Neural progenitor cell (in vitro differentiated cells): ENCODE results near the gene MOCS2. TPM values are rescaled to one million over a fixed set of nuclear protein-coding genes. Genes with fewer than 3 reads are reported as not detected.
"Not testable (repeated sequence)": the region's sequence is repeated elsewhere in the genome, so short reads cannot be mapped to it uniquely, and the experiment has no call there.

ENCODE experiments used
- DNase-seq: peaks from one replicate; pipeline ENCODE4 v3.0.0-alpha.2; 2016; ENCODE audit warnings: low spot score
- H2AFZ ChIP-seq: fragments of 200-600 bp; sonication (generic); replicated peaks from 2 replicates; pipeline ENCODE4 v1.6.1; 2016; ENCODE audit warnings: antibody characterized with exemption
- H3F3A ChIP-seq: fragments of 200-600 bp; sonication (generic); 2 replicates; pipeline ENCODE4 v1.6.1; 2016; ENCODE audit warnings: antibody characterized with exemption, low read depth
- H3K27ac ChIP-seq: fragments of 200-600 bp; sonication (generic); 2 replicates; pipeline ENCODE4 v1.5.1; 2016; ENCODE audit warnings: mild to moderate bottlenecking
- H3K27me3 ChIP-seq: fragments of 200-600 bp; sonication (generic); 2 replicates; pipeline ENCODE4 v1.6.1; 2016; ENCODE audit warnings: mild to moderate bottlenecking, moderate library complexity
- H3K36me3 ChIP-seq: fragments of 200-600 bp; sonication (generic); 2 replicates; pipeline ENCODE4 v1.5.1; 2016
- H3K4me1 ChIP-seq: fragments of 200-600 bp; sonication (generic); 2 replicates; pipeline ENCODE4 v1.6.1; 2016; ENCODE audit warnings: mixed run types
- H3K4me2 ChIP-seq: fragments of 200-600 bp; sonication (generic); 2 replicates; pipeline ENCODE4 v1.6.1; 2016
- H3K4me3 ChIP-seq: fragments of 200-600 bp; sonication (generic); 2 replicates; pipeline ENCODE4 v1.5.1; 2016
- H3K79me2 ChIP-seq: fragments of 200-600 bp; sonication (generic); 2 replicates; pipeline ENCODE4 v1.6.1; 2016; ENCODE audit warnings: low read depth
- H3K9ac ChIP-seq: fragments of 200-600 bp; sonication (generic); 2 replicates; pipeline ENCODE4 v1.6.1; 2016
- H3K9me3 ChIP-seq: fragments of 200-600 bp; sonication (generic); 2 replicates; pipeline ENCODE4 v1.5.1; 2016; ENCODE audit warnings: low read depth
- H4K20me1 ChIP-seq: fragments of 200-600 bp; sonication (generic); 2 replicates; pipeline ENCODE4 v1.6.1; 2016; ENCODE audit warnings: low read depth
- H3K27ac Mint-ChIP-seq: 3 replicates; pipeline ENCODE4 v1.8.0; 2021; ENCODE audit warnings: mixed read lengths
- H3K27me3 Mint-ChIP-seq: 2 replicates; pipeline ENCODE4 v1.8.0; 2022; ENCODE audit warnings: low read depth, mild to moderate bottlenecking, inconsistent platforms, moderate library complexity, mixed read lengths; ENCODE audit not compliant: insufficient read depth
- H3K36me3 Mint-ChIP-seq: 3 replicates; pipeline ENCODE4 v1.8.0; 2021; ENCODE audit warnings: mixed read lengths
- H3K4me1 Mint-ChIP-seq: 3 replicates; pipeline ENCODE4 v1.8.0; 2021; ENCODE audit warnings: mixed read lengths
- H3K4me3 Mint-ChIP-seq: 3 replicates; pipeline ENCODE4 v1.8.0; 2021; ENCODE audit warnings: mild to moderate bottlenecking, moderate library complexity, mixed read lengths
- H3K9me3 Mint-ChIP-seq: 3 replicates; pipeline ENCODE4 v1.8.0; 2020; ENCODE audit warnings: mixed read lengths
- EZH2 ChIP-seq: fragments of 200-600 bp; sonication (generic); IDR thresholded peaks from 2 replicates; pipeline ENCODE4 v1.6.1; 2017; ENCODE audit warnings: antibody characterized with exemption, mild to moderate bottlenecking, moderate library complexity
- EZH2phosphoT487 ChIP-seq: fragments of 200-600 bp; sonication (generic); IDR thresholded peaks from 2 replicates; pipeline ENCODE4 v1.6.1; 2017; ENCODE audit warnings: antibody characterized with exemption
- total RNA-seq: library from RNA; depleted of rRNA; stranded (reverse); fragments of >200 nt; gene quantifications from 2 replicates; pipeline ENCODE4 v1.2.3, GENCODE V29; 2015; ENCODE audit warnings: low replicate concordance
- TF ChIP-seq, protein P1 (sequence below): fragments of 200-600 bp; sonication (generic); IDR thresholded peaks from 2 replicates; pipeline ENCODE4 v1.5.1; 2017; ENCODE audit warnings: antibody characterized with exemption, mild to moderate bottlenecking

MOCS2 gene
- total RNA-seq, 1 donor from 2014 or later = 34.7 TPM

DNA sequence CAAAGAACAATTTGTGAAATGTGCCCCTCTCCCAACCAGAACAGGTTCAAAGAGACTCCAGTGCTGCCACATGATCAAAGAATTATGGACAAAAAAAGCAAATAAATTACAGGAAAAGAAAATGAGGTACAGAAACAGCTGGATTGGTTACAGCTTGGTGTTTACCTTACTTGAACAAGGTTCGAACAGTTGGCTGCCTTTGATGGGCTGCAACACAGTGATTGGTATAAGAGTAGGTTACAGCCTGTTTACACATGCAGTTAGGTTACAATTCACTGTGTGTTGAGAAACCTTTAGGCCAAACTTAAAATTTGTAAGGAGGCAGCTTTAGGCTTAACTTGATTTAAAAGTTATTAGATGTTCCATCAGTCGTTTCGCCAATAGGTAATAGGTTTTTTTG is 3.4 kb upstream of the MOCS2 start:
- H3K79me2 ChIP-seq = no peaks in the 10 kb centered on the region
- no peaks in the 10 kb centered on the region for H3K27me3 Mint-ChIP-seq

DNA sequence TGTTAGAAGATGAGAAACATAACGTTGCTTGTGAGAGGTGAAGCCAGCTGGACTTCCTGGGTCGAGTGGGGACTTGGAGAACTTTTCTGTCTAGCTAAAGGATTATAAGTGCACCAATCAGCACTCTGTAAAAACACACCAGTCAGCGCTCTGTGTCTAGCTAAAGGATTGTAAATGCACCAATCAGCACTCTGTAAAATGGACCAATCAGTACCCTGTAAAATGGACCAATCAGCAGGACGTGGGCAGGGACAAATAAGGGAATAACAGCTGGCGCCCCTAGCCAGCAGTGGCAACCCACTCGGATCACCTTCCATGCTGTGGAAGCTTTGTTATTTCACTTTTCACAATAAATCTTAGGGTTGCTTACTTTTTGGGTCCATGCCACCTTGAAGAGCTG is 2.8 kb upstream of the MOCS2 start:
- H3K9ac ChIP-seq, H3K4me3 Mint-ChIP-seq, H3K9me3 ChIP-seq, H3K27me3 ChIP-seq, H3K4me3 ChIP-seq, H3K4me2 ChIP-seq, H3K27me3 Mint-ChIP-seq, H2AFZ ChIP-seq, H4K20me1 ChIP-seq, H3K36me3 ChIP-seq, H3K9me3 Mint-ChIP-seq, H3K27ac Mint-ChIP-seq, H3K79me2 ChIP-seq, H3K27ac ChIP-seq, H3K36me3 Mint-ChIP-seq, H3F3A ChIP-seq, DNase-seq: not testable (repeated sequence)
- peaks cover 18% of the 10 kb centered on the region for H3K4me1 Mint-ChIP-seq
- H3K4me1 ChIP-seq = peaks cover 18% of the 10 kb centered on the region

More for the DNA sequence above, 3.4 kb upstream of the MOCS2 start:
- TF ChIP-seq, protein P1, sequence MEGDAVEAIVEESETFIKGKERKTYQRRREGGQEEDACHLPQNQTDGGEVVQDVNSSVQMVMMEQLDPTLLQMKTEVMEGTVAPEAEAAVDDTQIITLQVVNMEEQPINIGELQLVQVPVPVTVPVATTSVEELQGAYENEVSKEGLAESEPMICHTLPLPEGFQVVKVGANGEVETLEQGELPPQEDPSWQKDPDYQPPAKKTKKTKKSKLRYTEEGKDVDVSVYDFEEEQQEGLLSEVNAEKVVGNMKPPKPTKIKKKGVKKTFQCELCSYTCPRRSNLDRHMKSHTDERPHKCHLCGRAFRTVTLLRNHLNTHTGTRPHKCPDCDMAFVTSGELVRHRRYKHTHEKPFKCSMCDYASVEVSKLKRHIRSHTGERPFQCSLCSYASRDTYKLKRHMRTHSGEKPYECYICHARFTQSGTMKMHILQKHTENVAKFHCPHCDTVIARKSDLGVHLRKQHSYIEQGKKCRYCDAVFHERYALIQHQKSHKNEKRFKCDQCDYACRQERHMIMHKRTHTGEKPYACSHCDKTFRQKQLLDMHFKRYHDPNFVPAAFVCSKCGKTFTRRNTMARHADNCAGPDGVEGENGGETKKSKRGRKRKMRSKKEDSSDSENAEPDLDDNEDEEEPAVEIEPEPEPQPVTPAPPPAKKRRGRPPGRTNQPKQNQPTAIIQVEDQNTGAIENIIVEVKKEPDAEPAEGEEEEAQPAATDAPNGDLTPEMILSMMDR = no peak
- no peak for TF ChIP-seq EZH2
- no peak for TF ChIP-seq EZH2phosphoT487
- Histone ChIP-seq H3K9me3 (no peaks in the 10 kb centered on the region), H3K4me3 (no peak overlapping the region), H3K36me3 (no peaks in the 10 kb centered on the region), H4K20me1 (no peaks in the 10 kb centered on the region), H2AFZ (no peak overlapping the region), H3F3A (no peaks in the 10 kb centered on the region), H3K9ac (no peak overlapping the region), H3K27ac (no peak overlapping the region), H3K4me2 (no peak overlapping the region), H3K4me1 (peaks cover 18% of the 10 kb centered on the region), H3K27me3 (peaks cover 6% of the 10 kb centered on the region)
- no peak overlapping the region for H3K27ac Mint-ChIP-seq
- H3K4me1 Mint-ChIP-seq = peaks cover 14% of the 10 kb centered on the region
- H3K4me3 Mint-ChIP-seq = no peak overlapping the region
- H3K9me3 Mint-ChIP-seq = no peaks in the 10 kb centered on the region
- no peaks in the 10 kb centered on the region for H3K36me3 Mint-ChIP-seq
- no peak for DNase-seq

DNA sequence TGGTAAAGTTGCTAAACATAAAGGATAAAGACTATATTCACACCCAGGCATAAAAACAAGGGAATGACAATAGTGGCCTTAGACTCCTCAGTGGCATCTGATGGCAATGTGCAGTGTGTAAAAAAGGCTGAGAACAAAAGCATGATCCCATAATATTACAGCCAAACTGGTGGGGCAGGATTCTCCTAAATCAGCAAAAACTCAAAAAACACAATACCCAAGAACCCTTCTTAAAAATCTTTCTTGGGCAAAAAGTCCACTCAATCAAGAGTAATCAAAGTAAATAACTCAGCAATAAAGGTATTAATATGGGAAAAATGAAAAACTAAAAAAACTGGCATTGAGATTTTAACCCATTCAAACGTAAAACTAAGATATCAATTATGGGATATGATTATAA is 1.6 kb upstream of the MOCS2 start:
- H3K27me3 Mint-ChIP-seq = no peaks in the 10 kb centered on the region
- TF ChIP-seq, protein P1 = no peak
- TF ChIP-seq EZH2phosphoT487 (no peak), EZH2 (no peak)
- H3K9me3 Mint-ChIP-seq = no peaks in the 10 kb centered on the region
- peaks cover 6% of the 10 kb centered on the region for H3K36me3 Mint-ChIP-seq
- no peaks in the 10 kb centered on the region for H4K20me1 ChIP-seq
- no peak overlapping the region for H3K4me2 ChIP-seq
- no peak overlapping the region for H3K27ac ChIP-seq
- H3K79me2 ChIP-seq = no peaks in the 10 kb centered on the region
- H3K36me3 ChIP-seq = no peaks in the 10 kb centered on the region
- H3K4me3 ChIP-seq = no peak overlapping the region
- no peaks in the 10 kb centered on the region for H3F3A ChIP-seq
- H3K27ac Mint-ChIP-seq = no peak overlapping the region
- no peak for DNase-seq
- H3K4me1 Mint-ChIP-seq = peaks cover 18% of the 10 kb centered on the region
- H2AFZ ChIP-seq = no peak overlapping the region
- H3K27me3 ChIP-seq = peaks cover 6% of the 10 kb centered on the region
- peaks cover 18% of the 10 kb centered on the region for H3K4me1 ChIP-seq
- H3K9me3 ChIP-seq = no peaks in the 10 kb centered on the region
- H3K4me3 Mint-ChIP-seq = no peak overlapping the region
- no peak overlapping the region for H3K9ac ChIP-seq

DNA sequence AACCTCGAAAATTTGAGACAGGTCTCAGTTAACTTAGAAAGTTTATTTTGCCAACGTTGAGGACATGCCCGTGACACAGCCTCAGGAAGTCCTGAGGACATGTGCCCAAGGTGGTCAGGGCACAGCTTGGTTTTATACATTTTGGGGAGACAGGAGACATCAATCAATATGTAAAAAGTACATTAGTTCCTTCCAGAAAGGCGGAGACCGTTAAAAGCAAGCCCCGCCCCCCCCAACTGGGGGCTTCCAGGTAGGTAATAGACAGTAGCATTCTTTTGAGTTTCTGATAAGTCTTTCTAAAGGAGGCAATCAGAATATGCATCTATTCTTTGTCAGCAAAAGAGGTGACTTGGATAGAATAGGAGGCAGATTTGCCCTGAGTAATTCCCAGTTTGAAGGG is 599 bp upstream of the MOCS2 start:
- H3K4me3 Mint-ChIP-seq = peak overlapping the region; percentile 95
- DNase-seq = no peak
- no peak overlapping the region for H3K27ac Mint-ChIP-seq
- peaks cover 18% of the 10 kb centered on the region for H3K4me1 Mint-ChIP-seq
- no peaks in the 10 kb centered on the region for H3K9me3 Mint-ChIP-seq
- Histone ChIP-seq H4K20me1 (no peaks in the 10 kb centered on the region), H3K27me3 (peaks cover 6% of the 10 kb centered on the region), H3K27ac (no peak overlapping the region), H3K4me3 (peak overlapping the region; percentile 66), H3K9ac (no peak overlapping the region), H3K9me3 (no peaks in the 10 kb centered on the region), H3K79me2 (no peaks in the 10 kb centered on the region), H2AFZ (peak overlapping the region; percentile 96), H3K36me3 (no peaks in the 10 kb centered on the region), H3K4me2 (peak overlapping the region; percentile 87), H3F3A (no peaks in the 10 kb centered on the region), H3K4me1 (peaks cover 18% of the 10 kb centered on the region)
- TF ChIP-seq EZH2phosphoT487 (no peak), EZH2 (no peak)
- TF ChIP-seq, protein P1 = no peak
- H3K36me3 Mint-ChIP-seq = peaks cover 8% of the 10 kb centered on the region
- H3K27me3 Mint-ChIP-seq = no peaks in the 10 kb centered on the region
